Activated effector memory CD4-positive, alpha-beta T cell treated with anti-CD3 and anti-CD28 coated beads, Interleukin-2, amount 50 U/mL, for 16 hours (primary cell): ENCODE data around the gene PKD2.

Source experiments
- DNase-seq: peaks from one replicate; pipeline ENCODE4 v3.0.0-alpha.2; 2020

The PKD2 gene

GRCh38 chr4:88007304-88008121 is at the start of gene PKD2:
TSS of gene PKD2 (plus strand) at chr4:88007635. CDS start at chr4:88007734, 99 bp downstream.
- DNase-seq, result peak; percentile 93

GRCh38 chr4:87961993-87962392 is 45.4 kb upstream of the PKD2 start:
- no peak for DNase-seq

GRCh38 chr4:87962398-87963146 is 44.9 kb upstream of the PKD2 start:
- DNase-seq, result no peak

DNA sequence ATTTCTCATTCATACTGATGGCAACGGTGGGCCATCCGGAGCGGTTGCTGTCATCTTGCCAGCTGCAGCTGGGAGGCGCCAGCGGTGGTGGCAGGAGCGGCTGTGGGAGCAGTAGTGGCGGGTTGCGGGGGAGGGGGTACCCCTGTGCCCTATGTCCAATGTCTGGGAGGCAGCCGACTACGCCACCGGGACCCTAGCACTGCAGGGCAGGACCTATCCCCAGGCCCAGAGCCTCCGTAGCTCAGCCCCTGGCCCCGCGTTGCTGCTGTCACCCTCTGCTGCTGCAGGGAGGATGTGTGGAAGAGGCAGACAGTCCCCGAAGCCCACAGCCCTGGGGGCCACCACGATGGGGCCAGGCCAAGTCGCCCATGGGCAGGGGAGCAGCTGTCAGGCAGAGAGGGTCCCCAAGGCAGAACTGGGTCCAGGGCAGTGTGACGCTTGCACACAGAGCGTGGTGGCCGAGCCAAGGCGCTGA is 41.9 kb upstream of the PKD2 start:
- no peak for DNase-seq

- DNase-seq, result no peak
Measured at GRCh38 chr4:87966095-87966496, 41.3 kb upstream of the PKD2 start.

GRCh38 chr4:87967193-87967592 is 40.2 kb upstream of the PKD2 start:
- no peak for DNase-seq

DNA sequence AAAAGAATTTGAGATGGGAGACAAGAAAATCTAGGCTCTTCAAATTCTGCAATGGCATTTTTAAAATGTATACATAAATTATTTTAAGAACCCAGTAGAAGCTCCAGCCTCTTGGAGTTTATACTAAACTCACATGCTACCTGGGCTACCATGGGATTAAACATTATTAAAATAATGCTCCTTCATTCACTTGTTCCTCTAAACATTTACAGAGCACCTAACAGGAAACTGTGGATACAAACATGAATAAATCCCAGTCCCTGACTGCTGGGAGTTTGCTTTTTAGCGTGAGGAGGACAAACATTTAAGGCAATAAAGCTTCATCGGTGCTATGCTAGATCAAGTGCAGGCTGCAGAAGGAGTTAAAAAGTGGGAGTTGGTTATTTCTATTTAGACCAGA is 37.3 kb upstream of the PKD2 start:
- DNase-seq, result no peak

GRCh38 chr4:87971866-87972265 is 35.6 kb upstream of the PKD2 start:
- DNase-seq, result no peak

- peak; percentile 76 for DNase-seq
Measured at GRCh38 chr4:87973283-87974169, 33.9 kb upstream of the PKD2 start.

DNA sequence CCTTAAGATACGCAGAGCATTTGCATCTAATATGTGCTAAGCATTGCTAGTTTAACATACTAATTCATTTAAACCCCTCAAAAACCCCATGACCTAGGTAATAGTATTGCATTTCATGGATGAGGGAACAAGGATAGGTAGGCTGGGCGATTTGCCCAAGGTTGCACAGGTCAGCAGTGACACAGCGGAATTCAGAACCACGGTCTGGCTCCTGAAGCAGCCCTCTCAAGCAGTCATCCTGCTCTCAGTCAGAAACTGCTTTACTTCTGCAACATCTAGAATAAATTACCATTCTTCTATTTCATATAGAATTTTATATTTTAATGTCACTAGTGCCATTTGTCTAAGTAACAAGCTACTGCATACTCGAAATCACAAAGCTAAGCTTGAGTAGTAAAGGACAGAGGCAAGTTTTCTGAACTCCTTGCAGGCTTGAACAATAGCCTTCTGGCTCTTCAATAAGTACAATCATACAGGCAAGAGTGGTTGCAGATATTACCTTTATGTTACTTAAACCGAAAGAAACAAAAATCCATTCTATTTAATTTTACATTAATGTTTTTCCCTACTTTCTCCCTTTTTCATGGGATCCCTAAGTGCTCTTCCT is 32.5 kb upstream of the PKD2 start:
- no peak for DNase-seq

DNA sequence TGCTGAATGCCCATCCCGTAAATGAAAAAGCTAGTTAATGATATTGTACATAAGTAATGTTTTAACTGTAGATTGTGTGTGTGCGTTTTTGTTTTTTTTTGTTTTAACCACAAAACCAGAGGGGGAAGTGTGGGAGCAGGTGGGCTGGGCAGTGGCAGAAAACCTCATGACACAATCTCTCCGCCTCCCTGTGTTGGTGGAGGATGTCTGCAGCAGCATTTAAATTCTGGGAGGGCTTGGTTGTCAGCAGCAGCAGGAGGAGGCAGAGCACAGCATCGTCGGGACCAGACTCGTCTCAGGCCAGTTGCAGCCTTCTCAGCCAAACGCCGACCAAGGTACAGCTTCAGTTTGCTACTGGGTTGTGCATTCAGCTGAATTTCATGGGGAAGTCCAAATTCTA is 32.0 kb upstream of the PKD2 start, which contains the start of gene SPP1:
Gene SPP1, plus strand, starts transcription at position 249 of the 400 bp plus-strand sequence. CDS start 1,182 bp downstream, outside the sequence.
- DNase-seq, result no peak

GRCh38 chr4:87977521-87978278 is 29.7 kb upstream of the PKD2 start:
- DNase-seq, result no peak

GRCh38 chr4:87978681-87979080 is 28.8 kb upstream of the PKD2 start:
- no peak for DNase-seq

DNA sequence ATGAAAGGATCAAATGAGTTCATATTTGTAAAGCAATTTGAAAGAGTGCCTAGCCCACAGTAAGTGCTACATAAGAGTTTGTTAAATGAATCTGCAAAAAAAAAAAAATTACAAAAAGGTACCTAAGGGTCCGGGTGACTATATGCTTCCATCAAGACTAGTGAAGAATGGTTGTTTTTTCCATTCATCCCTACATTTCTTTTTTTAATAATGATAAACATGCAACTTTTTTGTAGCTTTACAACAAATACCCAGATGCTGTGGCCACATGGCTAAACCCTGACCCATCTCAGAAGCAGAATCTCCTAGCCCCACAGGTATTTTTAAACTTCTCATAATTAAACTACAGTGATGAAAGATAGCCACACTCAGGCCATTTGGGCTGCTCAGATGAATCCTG is 27.6 kb upstream of the PKD2 start:
- no peak for DNase-seq

DNA sequence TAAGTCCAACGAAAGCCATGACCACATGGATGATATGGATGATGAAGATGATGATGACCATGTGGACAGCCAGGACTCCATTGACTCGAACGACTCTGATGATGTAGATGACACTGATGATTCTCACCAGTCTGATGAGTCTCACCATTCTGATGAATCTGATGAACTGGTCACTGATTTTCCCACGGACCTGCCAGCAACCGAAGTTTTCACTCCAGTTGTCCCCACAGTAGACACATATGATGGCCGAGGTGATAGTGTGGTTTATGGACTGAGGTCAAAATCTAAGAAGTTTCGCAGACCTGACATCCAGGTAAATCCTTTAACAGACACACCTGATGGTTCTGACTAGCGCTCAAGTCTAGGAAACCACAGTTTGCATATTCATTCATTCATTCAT is 25.9 kb upstream of the PKD2 start:
- no peak for DNase-seq

DNA sequence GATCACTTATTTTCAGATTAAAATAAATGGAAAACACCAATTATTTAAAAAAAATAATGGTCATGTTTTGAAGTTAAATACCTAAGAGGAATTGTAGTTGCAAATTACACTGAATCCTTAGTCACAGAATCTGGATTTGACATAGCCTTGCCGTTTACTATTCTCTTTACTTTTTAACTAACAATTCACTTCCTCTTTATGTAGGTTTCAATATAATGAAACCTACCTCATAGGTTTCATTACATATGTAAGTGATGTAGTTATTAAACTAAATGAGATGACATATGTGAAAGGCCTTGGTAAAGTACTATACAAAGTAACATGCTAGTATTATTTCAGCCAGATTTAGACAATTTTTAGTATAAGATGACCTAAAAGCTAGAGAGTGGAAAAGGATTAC is 25.4 kb upstream of the PKD2 start:
- no peak for DNase-seq

DNA sequence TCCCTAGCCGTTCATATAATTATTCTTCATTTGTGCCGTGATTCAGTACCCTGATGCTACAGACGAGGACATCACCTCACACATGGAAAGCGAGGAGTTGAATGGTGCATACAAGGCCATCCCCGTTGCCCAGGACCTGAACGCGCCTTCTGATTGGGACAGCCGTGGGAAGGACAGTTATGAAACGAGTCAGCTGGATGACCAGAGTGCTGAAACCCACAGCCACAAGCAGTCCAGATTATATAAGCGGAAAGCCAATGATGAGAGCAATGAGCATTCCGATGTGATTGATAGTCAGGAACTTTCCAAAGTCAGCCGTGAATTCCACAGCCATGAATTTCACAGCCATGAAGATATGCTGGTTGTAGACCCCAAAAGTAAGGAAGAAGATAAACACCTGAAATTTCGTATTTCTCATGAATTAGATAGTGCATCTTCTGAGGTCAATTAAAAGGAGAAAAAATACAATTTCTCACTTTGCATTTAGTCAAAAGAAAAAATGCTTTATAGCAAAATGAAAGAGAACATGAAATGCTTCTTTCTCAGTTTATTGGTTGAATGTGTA is 24.9 kb upstream of the PKD2 start:
- DNase-seq, result no peak

GRCh38 chr4:87983996-87984395 is 23.4 kb upstream of the PKD2 start:
- DNase-seq, result no peak

GRCh38 chr4:87985097-87985886 is 22.1 kb upstream of the PKD2 start:
- peak; percentile 74 for DNase-seq

GRCh38 chr4:87985887-87986200 is 21.6 kb upstream of the PKD2 start:
- DNase-seq, result no peak

DNA sequence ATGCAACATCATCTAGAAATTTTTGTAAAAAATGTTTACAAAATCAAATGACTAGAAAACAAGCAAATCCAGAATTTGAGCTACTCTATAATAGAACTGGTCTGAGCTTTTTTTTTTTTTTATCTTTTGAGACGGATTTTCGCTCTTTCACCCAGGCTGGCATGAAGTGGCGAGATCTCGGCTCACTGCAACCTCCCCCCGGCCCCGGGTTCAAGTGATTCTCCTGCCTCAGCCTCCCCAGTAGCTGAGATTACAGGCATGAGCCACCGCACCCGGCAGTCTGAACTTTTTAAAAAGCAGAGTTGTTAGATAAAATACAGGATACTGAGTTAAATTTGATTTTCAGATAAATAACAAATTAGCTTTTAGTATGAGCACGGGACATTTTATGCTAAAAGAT is 20.9 kb upstream of the PKD2 start:
- DNase-seq, result no peak
